PFSK-1 (cell line): ENCODE results near the gene MINDY4.

Experiments
- FOXP2 ChIP-seq: optimal IDR thresholded peaks from 2 replicates; pipeline ENCODE3; 2011; ENCODE audit warnings: borderline replicate concordance, control low read depth, inconsistent platforms; ENCODE audit not compliant: insufficient read depth; ENCODE audit errors: extremely low read length, extremely low read depth
- POLR2AphosphoS5 ChIP-seq: IDR thresholded peaks from 2 replicates; pipeline ENCODE4 v1.6.1; 2012; ENCODE audit warnings: low read depth, mild to moderate bottlenecking, control low read depth, low read length, moderate library complexity
- SIN3A ChIP-seq: IDR thresholded peaks from 2 replicates; pipeline ENCODE4 v1.6.1; 2012; ENCODE audit warnings: mild to moderate bottlenecking, low read length, moderate library complexity, borderline replicate concordance; ENCODE audit not compliant: insufficient read depth
- TAF1 ChIP-seq: IDR thresholded peaks from 2 replicates; pipeline ENCODE4 v1.6.1; 2012; ENCODE audit warnings: low read length, control low read depth, borderline replicate concordance; ENCODE audit not compliant: insufficient read depth
- TF ChIP-seq, protein P1 (sequence below), 2 experiments: IDR thresholded peaks; 2 replicates each; pipeline versions ENCODE4 v1.6.1 to v1.8.0; 2011 to 2012; ENCODE audit warnings: low read depth in 2 of 2, low read length in 2 of 2, control low read depth in 1 of 2, inconsistent platforms in 1 of 2, mild to moderate bottlenecking in 1 of 2, moderate library complexity in 1 of 2; ENCODE audit not compliant: insufficient read depth in 1 of 2

MINDY4 gene

DNA sequence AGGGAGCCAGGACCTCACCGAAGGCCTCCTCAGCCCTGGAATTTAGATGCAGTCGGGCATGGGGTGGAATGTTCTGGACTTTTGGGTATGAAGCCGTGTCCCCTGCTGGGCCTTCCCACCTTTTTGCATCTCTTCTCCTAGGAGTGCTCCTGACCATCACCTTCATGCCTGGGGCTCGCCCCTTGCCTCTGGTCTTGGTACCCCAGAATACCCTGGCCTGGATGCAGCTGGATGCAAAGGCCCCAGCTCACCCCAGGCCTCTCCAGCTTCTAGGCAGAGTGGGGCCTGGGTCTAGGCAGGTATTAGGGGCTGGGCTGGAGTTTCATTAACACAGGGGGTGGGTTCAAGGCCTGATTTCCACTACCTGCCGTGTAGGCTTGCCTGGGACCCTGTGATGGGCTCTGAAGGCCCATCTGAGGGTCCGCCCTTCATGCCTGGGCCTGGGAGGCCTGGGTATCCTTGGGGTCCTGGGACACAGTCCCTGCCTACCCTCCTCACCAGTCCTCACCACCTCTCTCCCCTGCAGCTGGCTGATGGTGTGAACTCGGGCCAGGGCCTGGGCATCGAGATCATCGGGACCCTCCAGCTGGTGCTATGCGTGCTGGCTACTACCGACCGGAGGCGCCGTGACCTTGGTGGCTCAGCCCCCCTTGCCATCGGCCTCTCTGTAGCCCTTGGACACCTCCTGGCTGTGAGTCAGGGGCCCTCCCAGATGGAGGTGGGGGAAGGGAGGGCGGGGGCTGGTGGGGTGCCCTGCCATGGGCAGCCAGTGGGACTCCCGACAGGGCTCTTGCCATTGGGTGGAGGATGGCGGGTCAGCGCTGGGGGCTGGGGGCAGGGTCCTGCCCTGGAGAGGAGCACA lies 150.6 kb downstream of the MINDY4 start:
- no peak for TF ChIP-seq FOXP2
- TF ChIP-seq, protein P1, sequence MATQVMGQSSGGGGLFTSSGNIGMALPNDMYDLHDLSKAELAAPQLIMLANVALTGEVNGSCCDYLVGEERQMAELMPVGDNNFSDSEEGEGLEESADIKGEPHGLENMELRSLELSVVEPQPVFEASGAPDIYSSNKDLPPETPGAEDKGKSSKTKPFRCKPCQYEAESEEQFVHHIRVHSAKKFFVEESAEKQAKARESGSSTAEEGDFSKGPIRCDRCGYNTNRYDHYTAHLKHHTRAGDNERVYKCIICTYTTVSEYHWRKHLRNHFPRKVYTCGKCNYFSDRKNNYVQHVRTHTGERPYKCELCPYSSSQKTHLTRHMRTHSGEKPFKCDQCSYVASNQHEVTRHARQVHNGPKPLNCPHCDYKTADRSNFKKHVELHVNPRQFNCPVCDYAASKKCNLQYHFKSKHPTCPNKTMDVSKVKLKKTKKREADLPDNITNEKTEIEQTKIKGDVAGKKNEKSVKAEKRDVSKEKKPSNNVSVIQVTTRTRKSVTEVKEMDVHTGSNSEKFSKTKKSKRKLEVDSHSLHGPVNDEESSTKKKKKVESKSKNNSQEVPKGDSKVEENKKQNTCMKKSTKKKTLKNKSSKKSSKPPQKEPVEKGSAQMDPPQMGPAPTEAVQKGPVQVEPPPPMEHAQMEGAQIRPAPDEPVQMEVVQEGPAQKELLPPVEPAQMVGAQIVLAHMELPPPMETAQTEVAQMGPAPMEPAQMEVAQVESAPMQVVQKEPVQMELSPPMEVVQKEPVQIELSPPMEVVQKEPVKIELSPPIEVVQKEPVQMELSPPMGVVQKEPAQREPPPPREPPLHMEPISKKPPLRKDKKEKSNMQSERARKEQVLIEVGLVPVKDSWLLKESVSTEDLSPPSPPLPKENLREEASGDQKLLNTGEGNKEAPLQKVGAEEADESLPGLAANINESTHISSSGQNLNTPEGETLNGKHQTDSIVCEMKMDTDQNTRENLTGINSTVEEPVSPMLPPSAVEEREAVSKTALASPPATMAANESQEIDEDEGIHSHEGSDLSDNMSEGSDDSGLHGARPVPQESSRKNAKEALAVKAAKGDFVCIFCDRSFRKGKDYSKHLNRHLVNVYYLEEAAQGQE (IDR thresholded peaks at IDR 0.05; ENCODE audit: insufficient read depth in 1 of 2, low read depth in 2 of 2, low read length in 2 of 2) = no peak
- no peak for TF ChIP-seq SIN3A
- no peak for TF ChIP-seq TAF1
- no peak for TF ChIP-seq POLR2AphosphoS5

DNA sequence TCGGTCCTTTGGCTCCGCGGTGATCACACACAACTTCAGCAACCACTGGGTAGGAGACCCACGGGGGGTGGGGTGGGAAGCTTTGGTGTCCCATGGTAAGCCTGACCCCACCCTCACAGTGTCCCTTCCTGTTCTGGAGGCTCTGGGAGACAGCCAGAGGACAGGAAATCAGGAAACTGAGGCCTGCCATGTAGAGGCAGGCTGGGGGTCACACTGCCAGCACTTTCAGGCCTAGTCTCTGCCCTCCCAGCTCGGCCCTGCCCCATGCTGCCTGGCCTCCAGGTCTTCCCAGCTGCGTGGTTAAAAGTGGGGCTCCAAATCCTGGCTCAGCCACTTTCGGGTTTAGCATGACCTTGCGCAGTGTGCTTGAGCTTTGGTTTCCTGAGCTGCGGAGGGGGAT lies 151.4 kb downstream of the MINDY4 start:
- TF ChIP-seq FOXP2 (no peak), TAF1 (no peak), POLR2AphosphoS5 (no peak), SIN3A (no peak)
- TF ChIP-seq, protein P1 (IDR thresholded peaks at IDR 0.05; ENCODE audit: insufficient read depth in 1 of 2, low read depth in 2 of 2, low read length in 2 of 2) = no peak

DNA sequence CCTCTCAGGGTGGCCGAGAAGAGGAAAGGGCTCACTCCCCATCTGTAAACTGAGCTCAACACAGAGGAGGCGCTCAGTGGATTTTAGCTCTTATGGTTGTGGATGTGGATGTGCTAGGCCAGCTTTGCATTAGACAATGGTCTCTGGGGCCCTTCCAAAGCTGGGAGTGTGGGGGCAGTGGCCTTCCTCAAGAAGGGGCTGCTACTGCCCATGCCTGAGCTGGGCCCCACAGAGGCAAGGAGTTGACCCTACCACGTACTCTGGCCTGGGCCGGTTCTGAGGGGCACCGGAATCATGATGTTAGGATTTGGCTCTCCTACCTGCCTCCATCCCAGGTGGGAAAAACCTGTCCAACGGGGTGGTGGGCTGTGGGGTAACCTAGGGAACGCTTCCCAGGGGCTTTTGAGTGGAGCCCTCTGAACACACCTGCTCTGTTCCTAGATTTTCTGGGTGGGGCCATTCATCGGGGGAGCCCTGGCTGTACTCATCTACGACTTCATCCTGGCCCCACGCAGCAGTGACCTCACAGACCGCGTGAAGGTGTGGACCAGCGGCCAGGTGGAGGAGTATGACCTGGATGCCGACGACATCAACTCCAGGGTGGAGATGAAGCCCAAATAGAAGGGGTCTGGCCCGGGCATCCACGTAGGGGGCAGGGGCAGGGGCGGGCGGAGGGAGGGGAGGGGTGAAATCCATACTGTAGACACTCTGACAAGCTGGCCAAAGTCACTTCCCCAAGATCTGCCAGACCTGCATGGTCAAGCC lies 152.0 kb downstream of the MINDY4 start:
- TF ChIP-seq TAF1 (no peak), SIN3A (no peak), FOXP2 (no peak), POLR2AphosphoS5 (no peak)
- TF ChIP-seq, protein P1 (IDR thresholded peaks at IDR 0.05; ENCODE audit: insufficient read depth in 1 of 2, low read depth in 2 of 2, low read length in 2 of 2) = no peak

DNA sequence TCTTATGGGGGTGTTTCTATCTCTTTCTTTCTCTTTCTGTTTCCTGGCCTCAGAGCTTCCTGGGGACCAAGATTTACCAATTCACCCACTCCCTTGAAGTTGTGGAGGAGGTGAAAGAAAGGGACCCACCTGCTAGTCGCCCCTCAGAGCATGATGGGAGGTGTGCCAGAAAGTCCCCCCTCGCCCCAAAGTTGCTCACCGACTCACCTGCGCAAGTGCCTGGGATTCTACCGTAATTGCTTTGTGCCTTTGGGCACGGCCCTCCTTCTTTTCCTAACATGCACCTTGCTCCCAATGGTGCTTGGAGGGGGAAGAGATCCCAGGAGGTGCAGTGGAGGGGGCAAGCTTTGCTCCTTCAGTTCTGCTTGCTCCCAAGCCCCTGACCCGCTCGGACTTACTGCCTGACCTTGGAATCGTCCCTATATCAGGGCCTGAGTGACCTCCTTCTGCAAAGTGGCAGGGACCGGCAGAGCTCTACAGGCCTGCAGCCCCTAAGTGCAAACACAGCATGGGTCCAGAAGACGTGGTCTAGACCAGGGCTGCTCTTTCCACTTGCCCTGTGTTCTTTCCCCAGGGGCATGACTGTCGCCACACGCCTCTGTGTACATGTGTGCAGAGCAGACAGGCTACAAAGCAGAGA lies 152.7 kb downstream of the MINDY4 start:
- TF ChIP-seq FOXP2 (no peak), POLR2AphosphoS5 (no peak), TAF1 (no peak), SIN3A (no peak)
- TF ChIP-seq, protein P1 (IDR thresholded peaks at IDR 0.05; ENCODE audit: insufficient read depth in 1 of 2, low read depth in 2 of 2, low read length in 2 of 2) = no peak
